Stimulated activated CD4-positive, alpha-beta T cell treated with anti-CD3 and anti-CD28 coated beads, TNF-alpha, amount 100 ng/mL, for 4 hours (primary cell): Measurements from ENCODE around the gene RAB12.
"Not testable (repeated sequence)": the region's sequence is repeated elsewhere in the genome, so short reads cannot be mapped to it uniquely, and the experiment has no call there.

Experiments
- DNase-seq, 3 experiments: peaks; one replicate each; pipeline ENCODE4 v3.0.0-alpha.2; 2020; ENCODE audit warnings: low read depth in 3 of 3

RAB12 gene

DNA sequence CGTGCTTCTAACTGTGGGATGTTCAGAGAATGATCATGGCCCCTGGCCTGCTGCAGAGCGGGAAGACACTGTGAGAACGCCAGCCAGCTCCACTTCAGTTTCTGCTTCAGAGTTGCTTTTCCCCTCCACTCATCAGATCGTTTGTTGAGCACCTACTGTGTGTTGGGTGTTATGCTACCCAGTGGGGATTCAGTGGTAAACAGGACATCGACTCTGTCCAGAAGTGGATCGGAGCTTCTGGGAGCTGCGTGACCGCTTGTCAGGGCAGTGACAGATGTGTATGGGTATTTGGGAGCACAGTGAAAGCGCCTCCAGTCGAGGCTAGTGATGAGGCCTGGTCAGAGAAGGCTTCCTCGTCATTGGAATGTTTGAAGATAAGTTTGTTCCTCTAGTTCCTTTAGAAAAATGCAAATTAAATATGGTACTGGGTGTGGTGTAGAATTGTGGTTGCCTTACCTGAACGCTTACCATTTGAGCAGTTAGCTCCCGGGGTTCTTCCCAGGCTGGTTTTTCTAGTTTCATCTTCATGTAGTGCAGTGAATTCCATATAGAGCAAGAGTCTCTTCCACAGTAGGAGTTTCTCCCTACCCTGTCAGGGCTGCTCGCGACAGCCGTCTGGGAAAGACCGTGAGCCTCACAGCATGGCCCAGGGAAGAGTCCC lies 2.8 kb downstream of the RAB12 start:
- DNase-seq, result no peak

DNA sequence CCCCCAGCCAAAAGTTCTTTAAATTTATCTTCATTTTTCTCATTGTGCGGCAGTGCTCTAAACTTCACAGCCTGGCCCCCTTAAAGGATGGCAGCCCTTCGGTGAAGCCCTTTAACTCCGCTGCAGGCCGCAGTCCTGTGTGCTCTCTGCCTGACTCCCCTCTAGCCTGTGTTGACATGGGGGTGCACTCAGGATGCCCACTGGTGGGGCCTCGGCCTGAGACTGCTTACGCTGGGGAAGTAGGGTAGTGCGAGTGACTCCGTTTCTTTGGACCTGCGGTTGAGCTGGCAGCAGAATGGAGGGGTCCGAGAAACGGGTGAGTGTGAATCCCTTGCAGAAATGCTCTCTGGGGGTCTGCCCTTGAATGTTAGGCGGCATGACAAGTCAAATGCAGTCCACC lies 5.6 kb downstream of the RAB12 start:
- DNase-seq, result no peak

DNA sequence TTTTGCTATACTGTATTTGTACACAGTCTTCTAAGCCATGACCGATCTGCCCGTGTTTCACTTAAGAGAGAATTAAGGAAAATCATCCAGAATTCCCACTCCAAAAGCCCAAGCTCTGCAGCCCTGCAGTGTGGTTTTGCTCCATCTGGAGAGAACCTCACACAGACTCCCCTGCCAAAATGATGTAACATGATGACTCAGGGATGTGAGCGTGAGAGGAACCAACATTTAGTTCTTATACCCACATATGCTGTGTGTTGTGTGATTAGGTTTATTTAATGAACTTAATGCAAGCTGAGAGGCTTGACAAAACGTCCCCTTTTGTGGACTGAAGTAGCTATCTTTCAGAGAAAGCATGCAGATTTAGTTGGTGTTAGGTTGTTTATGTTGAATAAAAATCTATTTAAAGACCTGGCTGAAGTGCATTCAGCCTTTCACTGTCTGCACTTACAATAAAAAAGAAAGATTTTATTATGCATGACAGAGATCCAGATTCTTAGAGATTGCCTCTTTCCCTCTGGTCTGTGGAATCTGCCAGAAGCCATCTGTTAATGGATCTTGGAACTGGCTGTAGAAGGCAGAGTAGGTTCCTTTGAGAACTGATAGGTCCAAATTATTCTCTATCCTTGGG lies 6.3 kb downstream of the RAB12 start:
- DNase-seq, result no peak

DNA sequence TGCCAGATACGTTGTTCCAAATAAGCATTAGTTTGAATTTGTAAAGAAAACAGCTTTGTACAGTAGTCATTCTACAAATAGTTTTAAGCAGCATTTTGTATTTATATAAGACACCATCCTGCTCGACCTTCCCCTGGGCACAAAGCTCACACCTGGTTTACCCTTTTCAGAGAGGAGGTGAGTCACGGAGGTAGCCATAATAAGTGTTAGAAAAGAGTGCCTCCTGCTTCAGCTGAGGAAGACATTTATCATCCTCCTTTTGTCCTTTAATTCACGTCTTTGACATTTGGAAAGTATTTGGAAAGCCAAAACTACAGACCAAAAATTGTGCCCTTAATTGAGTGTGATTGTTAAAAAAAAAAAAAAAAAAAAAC lies 6.8 kb downstream of the RAB12 start:
- DNase-seq, result no peak

DNA sequence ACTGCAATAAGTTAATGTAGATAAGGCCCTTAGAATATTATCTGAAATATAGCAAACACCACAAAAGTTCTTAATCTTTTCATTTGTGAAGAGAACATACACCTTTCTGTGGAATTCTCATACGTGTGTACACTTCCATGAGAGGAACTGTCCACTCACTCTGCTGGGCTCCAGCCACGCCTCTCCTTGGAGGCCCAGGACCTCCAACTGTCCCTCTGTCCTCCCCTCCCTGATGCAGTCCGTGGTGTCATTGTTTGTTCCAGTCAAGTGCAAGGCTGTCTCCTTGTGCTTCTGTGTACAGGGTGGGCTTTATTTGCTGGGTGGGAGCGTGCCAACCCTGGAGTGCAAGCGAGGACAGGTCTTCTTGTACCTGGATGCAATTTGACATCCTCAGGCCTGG lies 8.7 kb downstream of the RAB12 start:
- DNase-seq, result no peak

DNA sequence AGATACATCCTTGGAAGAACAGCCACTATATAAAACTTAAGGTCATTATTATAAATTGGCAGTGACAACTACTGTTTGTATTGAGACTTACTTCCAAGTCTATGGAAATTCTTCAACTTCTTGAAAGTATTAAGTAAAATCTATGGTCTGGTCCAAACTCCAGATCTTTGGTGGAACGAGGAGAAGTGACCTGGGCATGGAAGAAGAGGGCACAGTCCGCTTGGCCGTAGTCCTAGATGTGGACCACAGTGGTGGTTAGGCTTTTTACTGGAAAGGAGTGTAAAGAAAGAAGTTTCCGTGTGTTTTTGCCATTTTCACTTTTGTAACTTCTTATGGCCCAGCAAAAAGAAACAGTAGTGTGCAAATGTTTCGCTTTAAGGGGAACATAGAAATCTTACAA lies 9.8 kb downstream of the RAB12 start:
- no peak for DNase-seq

DNA sequence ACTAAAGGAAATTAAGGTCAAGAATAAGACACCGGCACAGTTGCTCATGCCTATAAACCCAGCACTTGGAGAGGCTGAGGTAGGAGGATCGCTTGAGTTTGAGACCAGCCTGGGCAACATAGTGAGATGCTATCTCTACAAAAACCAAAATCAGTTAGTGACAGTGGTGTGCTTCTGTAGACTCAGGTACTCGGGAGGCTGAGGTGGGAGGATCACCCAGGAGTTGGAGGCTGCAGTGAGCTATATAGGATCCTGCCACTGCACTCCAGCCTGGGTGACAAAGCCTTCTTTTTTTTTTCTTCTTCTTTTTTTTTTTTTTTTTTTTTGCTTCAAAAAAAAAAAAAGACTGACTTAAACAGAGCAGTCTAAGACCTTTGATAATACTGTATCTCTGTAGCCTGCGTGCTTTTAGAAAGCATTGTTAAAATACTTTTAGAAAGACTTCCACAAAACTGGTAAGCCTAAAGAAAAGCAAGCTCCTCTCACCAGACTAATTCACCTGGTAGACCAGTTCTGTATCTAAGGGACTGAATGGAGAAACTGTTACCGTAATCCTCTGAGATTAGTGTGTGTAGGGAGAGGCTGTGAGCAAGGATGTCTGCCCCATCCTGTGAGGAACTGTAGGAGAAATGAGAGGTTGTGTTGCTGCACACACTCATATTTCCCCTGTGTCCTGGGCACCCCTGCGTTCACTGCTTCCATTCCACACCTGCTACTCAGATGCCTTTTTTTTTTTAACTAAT lies 10.8 kb downstream of the RAB12 start:
- no peak for DNase-seq

DNA sequence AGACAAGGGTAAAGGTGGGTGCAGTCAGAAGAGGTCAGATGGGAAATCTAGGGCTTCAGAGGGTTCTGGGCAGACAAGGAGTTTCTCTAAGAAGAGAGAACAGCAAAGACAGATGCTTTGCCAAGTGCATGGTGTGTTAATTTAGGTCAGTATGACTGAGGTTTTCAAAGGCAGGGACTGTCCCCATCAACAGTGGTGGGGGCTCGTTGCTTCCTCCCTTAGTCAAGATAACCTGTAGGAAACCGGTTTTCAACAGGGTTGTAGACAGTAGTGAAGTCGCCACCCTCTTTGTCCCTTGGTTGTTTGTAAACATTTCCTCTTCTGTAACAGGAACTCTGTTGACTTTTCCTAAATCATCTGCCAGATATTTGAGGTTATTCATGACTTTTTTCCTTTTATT lies 11.6 kb downstream of the RAB12 start:
- DNase-seq, result no peak

DNA sequence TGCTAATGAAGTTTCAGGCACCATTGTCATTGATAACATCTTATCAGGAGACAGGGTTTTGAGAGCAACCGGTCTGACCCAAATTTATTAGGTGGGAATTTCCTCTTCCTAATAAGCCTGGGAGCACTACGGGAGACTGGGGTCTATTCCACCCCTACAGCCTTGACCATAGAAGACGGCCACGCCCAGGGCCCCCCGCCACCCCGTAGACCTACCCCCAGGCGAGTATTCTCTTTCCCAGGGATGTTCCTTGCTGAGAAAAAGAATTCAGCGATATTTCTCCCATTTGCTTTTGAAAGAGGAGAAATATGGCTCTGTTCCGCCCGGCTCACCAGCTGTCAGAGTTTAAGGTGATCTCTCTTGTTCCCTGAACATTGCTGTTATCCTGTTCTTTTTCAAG lies 13.4 kb downstream of the RAB12 start:
- not testable (repeated sequence) for DNase-seq

DNA sequence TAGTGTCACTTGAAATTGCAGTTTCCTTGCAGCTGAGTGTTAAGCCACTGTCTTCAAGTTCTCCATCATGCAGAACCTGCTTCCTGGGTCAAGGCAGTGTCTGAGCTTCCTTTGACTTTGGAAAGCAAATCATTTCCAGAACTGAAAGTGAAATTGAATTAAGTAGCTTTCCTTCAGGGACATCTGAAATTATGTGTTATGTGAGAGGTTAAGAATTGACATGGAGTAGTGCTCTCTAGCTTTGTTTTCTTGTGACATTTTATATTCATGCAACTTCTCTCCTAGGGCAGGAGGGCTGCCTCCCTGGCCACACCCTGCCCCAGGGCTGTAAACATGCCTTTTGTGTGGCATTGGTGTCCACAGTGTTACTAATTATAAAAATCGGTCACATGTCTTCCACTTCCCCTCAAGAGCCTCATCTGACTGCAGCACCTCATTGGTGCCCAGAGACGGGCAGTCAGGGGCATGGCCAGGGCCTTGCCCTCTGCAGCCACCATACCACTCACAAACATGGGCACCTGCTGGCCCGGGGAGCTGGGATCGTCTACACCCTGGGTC lies 14.4 kb downstream of the RAB12 start:
- DNase-seq, result no peak

DNA sequence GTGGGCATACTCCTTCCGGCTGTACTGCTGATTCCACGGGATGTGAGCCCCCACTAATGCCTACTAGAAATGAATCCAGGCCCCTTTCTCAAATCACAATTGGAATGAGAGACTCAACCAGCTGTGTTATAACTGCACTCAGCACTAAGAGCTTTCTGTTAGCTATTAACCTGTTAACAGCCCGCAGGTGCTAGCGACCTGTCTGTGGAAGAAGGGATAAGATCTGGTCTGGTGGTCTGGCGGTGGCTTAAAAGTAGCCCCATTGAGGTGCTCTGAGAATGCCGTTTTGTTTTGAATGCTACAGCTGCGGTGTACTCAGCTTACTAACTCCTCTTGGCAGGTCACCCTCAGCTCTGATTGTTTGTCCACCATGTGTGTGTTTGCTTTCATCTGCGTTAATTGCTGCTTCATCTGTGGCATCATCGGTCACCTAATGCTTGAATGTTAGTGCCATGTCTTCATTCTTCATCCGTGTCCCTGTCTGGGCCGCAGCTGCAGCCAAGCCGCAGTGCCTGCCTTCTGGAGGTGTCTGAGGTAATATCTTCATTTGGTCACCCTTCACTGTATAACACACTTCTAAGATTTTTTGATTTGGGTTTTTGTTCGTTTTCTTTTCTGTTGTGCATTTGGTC lies 16.3 kb downstream of the RAB12 start:
- DNase-seq, result no peak

DNA sequence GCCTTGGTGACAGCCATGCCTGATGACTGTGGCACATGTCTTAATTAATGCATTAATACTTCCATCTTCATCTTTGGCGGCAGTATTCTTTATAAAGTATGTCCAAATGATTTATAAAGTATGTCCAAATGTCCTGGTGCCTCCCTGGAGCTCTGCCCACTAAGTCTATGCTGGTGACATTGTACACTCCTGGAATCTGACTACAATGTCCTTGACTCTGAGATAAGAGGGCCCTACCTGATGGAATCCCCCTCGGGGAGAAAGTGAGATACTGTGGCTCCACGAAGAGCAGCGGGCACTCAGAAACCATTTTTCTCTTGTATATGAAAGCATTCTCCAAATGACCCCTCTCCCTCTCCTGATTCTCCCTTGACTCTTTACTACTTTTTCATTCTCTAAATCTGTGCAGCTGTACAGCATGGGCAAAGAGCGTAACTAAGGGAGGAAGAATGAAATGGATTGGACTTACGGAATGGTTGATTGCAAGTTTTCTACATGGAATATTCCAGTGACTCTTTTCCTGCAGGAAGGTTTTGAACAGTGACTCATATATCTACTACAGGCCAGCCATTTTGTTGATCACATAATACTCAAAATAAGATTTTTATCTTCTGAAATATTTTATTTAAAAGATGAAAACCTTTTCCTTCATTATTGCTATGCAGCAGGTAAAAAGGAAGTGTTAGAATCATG lies 17.3 kb downstream of the RAB12 start:
- DNase-seq, result no peak

DNA sequence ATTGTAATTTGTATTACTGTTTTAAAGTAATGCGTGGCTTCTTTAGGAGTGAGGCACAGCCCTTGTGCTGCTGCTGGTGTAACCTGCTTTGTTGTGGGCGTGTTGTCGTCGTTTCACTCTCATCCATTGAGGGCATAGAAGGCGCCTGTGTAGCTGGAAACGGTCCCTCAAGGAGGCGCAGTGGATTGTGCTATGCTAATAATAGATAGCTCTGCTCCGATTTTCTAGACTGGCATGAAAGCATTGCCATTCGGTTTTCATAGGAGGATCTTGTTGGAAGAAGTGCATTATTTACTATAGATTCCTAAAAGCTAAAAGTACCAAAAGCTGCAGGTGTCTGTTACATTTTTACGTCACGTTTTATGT lies 17.9 kb downstream of the RAB12 start:
- DNase-seq, result no peak

DNA sequence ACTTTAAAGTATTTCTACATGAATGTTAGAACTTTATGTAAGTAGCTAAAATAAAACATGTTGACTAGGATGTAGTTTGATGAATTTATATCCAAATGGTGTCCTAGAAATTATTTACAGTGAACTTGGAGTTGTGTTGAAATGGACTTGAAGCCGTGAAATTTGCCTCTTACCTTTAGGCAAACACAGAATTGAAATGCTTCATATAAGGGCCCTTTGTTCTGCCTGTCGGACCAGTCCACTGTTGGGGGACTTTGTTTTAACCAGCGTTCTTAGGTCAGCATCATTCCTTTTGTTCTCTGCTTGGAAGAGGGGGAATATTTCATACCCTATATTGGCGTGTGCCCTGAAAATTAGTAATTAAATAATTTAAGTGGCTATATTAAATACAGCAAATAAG lies 18.3 kb downstream of the RAB12 start:
- no peak for DNase-seq

DNA sequence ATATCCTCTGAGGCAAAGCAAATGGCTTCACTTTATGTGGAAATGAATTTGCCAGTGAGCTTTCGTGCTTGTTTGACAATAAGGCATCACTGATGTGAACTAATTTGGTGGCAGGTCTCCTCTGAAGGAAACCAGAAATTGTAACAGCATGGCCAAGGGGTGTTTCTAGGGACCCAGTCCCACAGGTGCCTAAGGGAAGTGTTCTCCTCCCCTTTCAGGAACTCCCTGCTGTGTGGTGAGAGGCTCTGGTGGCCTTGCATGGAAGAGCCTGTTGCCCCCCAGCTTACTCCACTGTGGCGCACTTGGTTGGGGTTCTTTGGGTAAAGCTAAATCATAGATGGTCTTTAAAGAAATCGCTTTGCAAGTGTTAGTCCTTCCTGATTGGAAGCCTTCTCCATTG lies 20.4 kb downstream of the RAB12 start:
- no peak for DNase-seq

DNA sequence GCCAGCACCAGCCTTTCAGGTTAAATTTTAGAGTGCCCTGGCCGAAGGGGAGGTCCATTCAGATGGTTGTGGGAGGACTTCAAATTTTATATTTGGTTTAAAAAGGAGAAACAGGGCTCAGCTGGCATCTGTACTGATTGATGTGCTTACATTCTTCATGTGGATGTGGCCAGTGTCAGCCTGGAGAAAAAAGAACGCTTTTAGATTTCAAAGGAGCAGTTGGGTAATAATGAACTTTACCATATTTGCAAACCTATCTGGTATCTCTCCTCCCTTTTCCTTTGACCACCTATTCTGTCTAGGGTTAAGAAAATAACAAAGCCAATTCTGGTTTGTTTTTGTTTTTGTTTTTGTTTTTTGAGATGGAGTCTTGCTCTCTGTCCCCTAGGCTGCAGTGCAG lies 21.3 kb downstream of the RAB12 start:
- no peak for DNase-seq

DNA sequence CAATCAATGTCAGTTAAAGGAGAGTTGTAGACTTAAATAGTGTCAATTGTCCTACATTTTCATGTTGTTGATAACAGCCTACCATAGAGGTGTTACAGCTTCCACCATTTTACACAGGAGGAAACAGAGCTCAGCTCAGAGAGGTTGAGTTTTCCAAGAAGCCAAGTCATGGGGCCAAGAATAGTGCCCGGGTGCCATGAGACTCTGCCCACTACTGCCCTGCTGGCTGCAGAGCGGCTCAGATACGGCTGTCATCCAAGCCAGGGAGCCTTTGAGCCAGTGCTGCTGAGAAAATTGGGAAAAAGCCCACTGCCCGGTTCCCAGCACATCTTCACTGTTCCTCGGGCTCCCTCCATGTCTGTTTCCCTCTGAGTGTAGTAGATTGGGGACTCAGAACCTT lies 22.0 kb downstream of the RAB12 start:
- no peak for DNase-seq

DNA sequence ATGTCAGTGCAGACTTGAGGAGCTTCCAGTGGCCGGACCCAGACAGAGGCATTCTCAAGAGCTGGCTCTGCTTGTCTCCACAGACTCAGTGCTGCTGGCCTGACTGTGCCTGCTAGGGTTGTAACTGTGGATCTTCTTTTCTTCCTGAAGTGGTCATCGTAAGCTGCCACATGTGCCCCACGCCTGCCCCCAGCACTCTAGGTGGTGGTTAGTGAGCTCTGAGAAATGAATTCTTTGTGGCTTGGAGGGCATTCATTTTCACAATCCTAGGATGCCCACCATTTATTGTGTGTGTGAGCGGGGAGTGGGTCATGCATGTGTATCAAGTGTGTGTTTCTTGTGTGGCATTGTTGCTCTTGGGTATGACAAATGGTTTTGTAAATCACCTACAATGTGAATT lies 23.1 kb downstream of the RAB12 start:
- no peak for DNase-seq

DNA sequence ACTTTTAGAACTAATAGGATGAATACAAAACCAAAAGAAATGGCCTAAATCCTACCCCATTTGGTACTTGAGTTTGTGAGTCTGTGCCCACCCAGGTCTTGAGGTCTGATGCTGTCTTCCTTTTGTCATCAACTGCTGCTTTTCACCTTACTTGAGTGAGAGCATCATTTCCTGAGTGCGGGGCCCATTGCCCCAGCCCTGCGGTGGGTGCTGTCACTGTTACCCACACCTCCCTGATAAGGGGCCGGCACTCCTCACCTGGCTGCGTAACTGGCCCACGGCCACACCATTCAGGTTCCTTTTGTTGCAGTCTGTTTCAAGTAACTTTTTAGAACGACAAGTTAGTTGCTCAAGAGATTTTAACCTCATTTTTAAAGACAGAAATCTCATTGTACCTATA lies 25.3 kb downstream of the RAB12 start:
- DNase-seq, result no peak

DNA sequence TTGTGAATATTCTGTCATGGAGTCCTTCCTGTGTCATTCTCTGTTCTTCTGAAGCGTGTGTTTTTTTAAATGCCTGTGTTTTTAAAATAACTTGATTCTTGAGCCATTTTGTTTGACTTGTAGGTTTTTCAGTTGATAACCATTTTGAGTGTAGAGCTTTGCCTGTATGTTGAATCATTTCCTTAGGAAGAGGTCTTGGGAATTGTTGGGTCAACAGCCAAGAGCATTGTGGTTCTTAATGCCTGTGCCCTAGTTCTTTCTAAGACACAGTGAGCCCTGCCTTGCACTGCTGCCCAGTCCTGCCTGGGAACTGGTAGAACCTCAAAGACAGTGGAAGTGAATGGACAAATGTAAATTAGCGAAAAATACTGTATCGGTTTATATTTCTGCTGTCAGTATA lies 25.9 kb downstream of the RAB12 start:
- DNase-seq, result no peak

DNA sequence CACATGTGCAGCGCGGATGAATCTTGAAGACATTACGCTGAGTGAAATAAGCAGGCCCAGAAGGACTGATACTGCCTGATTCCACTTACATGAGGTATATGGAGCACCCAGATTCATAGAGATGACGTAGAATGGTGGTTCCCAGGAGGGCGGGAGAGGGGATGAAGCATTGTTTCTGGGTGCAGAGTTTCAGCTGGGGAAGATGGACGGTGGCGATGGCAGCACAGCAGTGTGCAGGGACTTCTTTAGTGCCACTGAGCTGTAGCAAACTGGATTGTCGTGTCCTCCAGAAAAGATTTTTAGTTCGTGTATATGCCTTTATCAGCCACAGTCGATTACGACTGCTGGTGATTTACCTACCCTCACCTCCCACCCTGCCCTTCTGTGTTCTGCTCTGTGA lies 30.5 kb downstream of the RAB12 start:
- no peak for DNase-seq

DNA sequence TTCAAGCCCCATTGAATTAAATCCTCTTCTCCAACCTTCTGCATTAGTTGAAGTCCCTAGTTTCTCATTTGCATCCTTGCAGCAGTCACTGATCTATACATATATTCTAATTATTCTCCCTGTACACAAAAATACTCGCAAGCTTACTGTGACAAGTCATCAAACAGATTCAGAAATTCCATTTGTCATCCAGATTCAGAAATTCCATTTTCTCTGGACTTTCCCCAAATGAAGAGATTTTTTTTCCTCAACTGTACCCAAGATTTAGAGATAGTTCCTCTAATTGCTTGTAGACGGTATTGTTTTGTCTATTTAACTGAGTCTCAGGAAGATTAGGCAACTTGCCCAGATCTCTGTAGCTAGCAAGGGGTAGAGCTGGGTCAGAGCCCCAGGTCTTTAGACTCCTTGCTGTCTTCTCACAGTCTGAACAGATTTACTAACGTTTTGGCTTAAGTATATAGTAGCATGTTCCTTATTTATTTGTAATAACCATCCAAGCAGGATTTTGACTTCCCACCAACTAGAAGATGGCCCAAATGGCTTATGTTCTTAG lies 34.2 kb downstream of the RAB12 start:
- DNase-seq, result no peak
